GM18520 (cell line): ENCODE results near the gene ALDH3B1.

ENCODE experiments used
- ATAC-seq: cut with Tn5 transposase; IDR thresholded peaks from one replicate; pipeline ENCODE4 v1.9.1; 2021; ENCODE audit not compliant: unreplicated experiment

The ALDH3B1 gene

GRCh38 chr11:68028802-68029545, 18.8 kb downstream of the ALDH3B1 start:
- ATAC-seq: no peak

- ATAC-seq: peak; percentile 96
Observed at GRCh38 chr11:68030318-68031143, 20.4 kb downstream of the ALDH3B1 start, which contains the start of gene NDUFS8. Gene NDUFS8, plus strand, starts transcription at chr11:68030681. Its CDS starts 1,471 bp downstream, at chr11:68032152.

GRCh38 chr11:68031144-68031464, 21.0 kb downstream of the ALDH3B1 start:
- ATAC-seq: no peak

GRCh38 chr11:68032003-68032402, 21.9 kb downstream of the ALDH3B1 start:
- ATAC-seq: no peak

- ATAC-seq: no peak
Observed at GRCh38 chr11:68032997-68033707, 23.0 kb downstream of the ALDH3B1 start.

DNA sequence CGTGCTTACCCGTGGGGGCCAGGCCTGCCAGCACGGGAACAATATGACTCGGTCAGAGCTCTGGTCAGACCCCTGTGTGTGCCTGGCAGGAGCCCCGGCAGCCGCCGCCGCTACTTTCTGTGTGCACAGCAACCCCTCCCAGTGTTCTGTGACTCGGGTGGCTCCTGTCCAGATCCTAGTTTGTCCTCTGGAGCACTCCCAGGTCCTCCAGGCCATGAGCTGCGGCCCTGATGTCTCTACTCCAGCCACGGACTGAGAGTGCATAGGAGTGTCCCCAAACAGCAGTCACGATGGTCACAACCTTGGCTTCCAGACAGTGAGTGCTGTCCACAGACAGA, 23.6 kb downstream of the ALDH3B1 start:
- ATAC-seq: no peak

- ATAC-seq: no peak
Observed at GRCh38 chr11:68035266-68035876, 25.2 kb downstream of the ALDH3B1 start.

GRCh38 chr11:68036141-68036716, 26.1 kb downstream of the ALDH3B1 start:
- ATAC-seq: no peak

DNA sequence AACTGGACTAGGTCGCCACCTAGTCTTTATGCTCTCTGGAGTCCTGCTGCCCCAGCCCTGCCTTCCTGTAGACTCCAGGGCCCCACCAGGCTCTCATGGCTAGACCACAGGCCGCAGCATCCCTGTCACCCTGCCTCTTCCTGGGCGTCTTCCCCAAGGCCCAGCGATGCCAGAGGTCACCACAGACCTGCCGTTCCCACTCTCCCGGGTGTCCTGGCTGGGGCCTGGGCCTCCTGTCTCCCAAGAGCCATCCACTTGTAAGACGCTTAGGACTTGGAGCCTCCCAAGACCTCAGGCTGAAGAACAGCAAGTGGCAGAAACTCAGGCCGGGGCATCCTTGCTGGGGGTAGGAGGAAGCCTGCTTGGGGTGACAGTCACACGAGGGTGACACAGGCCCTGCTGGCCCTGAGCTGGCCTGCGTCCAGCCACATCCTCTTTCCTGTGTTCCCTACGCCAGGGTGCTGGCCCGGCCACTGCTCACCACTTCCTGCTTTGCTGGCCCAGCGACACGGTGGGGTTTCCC, 26.7 kb downstream of the ALDH3B1 start:
- ATAC-seq: no peak

DNA sequence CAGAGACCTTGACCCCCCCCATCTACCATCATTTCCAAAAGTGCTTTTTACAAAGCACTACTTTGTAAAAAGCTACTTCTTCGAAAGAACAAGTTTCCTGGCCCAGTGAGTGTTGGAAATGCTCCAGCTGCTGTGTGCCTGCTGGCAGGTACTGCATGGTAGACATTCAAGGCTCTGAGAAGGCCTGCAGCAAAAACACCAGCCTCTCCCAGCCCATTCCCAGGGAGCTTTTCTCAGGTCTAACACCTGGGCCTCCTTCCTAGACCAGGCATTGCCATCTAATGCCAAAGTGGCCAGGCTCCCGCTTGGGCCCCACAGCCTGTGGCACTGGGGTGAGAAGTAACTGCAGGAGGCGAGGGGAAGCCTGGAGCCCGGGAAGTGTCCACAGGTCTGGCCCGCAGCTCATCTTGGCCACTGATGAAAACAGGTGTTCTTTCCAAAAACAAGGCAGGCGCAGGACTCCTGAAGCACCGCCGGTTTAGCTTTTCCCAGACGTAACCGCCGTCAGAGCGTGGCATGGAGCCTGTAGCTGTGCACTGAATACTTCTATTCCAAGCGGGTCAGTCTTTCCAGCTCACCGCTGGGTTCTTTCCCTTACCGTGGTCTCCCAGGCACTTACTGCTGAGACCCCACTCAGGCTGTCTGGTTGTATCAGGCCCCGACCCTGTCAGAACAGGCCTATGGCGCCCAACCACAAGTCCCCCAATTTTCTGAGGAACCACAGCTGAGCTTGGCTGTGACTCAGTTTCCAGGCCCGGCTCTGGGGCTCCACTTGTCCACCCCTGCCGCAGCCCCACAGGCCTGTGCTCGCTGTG, 27.5 kb downstream of the ALDH3B1 start:
- ATAC-seq: no peak

GRCh38 chr11:68038226-68038717, 28.1 kb downstream of the ALDH3B1 start:
- ATAC-seq: no peak

GRCh38 chr11:68038718-68039525, 28.8 kb downstream of the ALDH3B1 start, which contains the start of gene TCIRG1:
Gene TCIRG1, plus strand, starts transcription at chr11:68039025. Its CDS starts 2,247 bp downstream, at chr11:68041272.
- ATAC-seq: no peak

DNA sequence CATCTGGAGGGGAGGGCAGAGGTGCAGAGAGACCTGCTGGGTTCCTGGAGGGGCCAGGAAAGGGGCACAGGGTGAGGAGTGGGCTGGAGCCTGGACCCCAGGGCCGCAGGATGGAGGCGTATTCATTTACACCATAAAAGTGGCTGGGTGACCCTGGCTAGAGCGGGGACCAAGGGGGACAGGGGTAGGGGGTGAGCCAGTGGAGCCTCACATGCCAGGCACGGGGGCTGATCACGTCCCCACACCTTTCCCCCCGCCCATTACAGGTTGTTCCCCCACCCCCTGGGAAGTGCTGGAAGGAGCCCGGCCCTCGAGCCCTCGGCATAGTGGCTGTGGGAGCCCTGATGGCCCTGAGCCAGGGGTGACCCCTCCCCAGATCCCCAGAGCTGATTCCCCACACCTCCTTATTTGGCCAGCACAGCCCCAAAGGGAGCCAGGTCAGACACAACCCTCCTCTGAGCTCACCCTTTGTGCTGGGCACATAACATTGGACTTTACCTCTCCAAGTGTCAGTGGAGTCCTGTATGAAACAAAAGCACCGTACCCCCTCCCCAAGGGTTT, 29.5 kb downstream of the ALDH3B1 start:
- ATAC-seq: no peak

- no peak for ATAC-seq
Observed at GRCh38 chr11:68040101-68040956, 30.2 kb downstream of the ALDH3B1 start.

DNA sequence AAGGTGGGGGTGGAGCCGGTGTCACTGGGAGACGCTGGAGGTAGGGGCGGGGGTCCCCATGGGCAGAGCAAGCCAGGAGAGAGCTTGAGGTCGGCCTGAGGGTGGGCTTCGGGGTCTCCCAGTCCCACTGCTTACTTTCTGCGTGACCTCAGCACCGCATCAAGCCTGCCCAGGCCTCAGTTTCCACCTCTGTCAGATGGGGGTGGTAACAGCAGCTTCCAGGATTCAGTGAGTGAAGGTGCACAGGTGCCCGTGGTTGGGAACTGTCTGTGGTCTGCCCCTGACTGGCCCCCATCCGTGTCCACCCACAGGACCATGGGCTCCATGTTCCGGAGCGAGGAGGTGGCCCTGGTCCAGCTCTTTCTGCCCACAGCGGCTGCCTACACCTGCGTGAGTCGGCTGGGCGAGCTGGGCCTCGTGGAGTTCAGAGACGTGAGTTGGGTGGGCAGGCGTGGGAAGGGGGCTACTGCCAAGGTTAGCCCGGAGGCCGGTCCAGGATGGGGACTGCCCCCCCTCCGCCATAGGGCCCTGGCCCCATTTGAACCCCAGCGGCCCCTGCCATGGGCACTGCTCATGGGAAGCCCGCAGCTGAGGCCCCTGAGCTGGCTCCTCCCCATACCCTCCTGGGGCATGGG, 30.9 kb downstream of the ALDH3B1 start:
- no peak for ATAC-seq

DNA sequence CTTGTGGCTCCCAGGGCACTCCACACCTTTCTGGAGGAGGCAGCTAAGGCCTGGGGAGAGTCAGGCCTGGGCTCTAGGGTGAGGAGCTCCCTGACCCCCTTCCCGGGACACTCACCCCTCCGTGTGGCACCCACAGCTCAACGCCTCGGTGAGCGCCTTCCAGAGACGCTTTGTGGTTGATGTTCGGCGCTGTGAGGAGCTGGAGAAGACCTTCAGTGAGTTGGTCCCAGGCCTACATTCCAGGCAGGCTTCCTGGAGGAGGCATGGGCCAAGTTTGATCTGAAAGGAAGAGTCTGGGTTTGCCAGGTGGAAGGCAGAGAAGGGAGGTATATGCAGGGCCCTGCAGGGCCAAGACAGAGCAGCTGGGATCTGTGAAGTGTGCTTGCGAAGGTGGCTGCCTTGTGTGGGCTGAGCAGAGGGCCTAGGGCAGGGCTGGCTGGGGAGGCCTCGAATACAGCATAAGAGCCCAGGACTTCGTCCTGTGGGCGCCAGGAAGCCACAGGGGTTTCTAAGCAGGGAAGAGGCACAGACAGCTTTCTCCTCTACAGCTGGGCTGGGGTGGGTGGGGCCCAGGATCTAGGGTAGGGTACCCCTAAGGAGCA, 31.6 kb downstream of the ALDH3B1 start:
- ATAC-seq: no peak
